ELF-1 (cell line): ENCODE measurements around the gene PRR11.

Source experiments
- DNase-seq: peaks from one replicate; pipeline ENCODE4 v3.0.0-alpha.2; 2016; ENCODE audit warnings: low read depth, low spot score

PRR11 gene

DNA sequence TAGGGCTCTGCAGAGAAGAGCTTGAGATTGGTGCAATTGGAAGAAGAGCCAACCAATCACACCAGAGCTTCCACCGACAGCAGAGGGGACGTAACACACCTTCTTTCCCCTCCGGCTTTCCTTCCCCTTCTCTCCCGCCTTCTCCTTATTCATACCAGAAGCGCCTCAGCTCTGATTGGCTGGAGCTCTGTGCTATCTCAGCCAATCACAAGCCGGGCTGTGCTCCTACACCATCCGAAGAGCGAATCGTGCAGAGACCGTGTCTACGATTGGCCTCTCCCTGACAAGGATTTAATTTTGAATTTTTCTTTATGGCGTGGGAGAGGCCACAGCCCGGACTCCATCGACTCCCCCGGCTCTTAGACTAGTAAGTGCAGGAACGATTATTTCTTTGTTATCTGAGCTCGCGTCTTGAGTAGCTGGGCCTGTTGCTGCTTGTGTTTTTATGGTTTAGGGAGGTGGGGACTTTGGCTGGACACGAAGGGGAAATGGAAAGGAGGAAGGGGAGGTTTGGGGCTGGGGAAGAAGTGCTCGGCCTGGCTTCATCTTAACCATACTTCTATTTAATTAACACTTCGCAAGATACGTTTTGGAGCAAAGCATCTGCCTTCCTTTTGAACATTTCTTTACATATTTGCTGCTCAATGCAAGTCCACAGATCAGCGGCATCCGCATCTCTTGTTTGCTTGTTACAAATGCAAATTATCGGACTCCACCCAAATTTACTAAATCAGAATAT, at the start of gene PRR11:
Gene PRR11 (plus strand): TSS at position 308 of the 739 bp plus-strand sequence. CDS start 14,007 bp downstream, outside the sequence.
- DNase-seq, result peak; percentile 100

DNA sequence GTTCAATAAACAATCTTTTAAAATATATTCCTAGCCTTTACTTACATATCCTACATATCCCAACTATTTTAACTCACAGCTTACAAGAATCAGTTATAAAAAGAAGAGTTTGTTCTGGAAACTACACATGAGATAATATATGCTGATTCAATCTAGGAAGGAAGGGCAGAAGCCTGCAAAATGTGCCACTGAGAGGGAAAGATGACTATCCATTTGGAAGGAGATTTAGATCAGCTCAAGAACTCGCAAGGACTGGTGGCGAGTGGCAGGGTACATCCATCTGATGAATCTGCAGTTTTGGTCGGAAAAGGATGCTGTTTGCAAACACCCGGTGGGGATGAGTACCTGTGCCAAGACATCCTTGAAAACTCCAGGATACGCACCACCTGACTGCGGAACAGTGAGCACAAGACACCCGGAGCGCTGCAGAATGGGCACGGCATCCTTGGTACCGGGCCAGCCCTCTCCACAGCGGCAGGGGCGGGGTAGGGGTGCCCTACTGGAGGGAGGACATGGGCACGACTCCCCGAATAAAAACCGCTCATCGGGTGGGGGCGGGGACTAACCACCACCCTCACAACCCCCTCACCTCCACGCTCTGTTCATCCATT, 49.6 kb upstream of the PRR11 start:
- no peak for DNase-seq

DNA sequence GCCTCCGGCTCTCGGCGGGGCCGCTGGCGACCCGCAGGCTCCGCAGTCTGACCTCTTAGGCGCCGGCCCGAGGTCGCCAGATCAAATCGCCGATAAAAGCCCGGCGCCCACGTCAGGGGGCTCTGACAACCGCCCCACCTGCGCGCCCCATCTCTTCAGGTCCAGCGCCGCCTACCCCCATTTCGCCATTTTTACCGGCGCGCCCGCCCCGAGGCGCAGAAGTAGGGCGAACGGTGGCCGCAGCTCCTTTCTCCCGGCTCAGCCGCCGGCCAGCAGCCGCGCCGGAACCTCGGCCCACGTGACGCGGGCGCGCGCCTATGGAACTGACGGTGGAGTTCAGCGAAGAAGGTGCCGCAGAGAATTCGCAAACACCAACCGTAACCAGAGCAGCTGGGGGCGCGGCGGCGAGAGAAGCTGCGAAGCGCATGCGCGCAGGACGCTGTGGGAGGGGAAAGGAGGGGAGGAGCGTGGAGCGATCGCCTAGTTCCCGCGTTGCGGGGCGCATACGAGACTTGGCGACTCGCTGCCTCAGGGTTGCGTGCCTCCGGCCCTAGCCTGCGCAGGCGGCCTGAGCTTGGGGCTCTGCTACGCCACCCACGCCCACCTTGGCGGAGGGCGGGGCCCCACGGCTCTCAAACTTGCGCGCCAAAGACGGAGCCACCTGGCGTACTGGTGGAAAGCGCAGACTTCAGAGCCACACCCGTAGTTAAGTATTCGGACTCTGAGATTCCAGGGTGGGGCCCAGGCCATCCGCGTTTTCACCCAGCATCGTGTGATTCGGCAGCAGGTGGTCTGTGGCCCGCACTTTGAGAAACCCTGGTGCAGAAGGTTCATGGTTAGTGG, 48.9 kb upstream of the PRR11 start, which contains the start of gene TRIM37:
Gene TRIM37 (minus strand): TSS at position 418 of the 843 bp plus-strand sequence. CDS start 419 bp downstream, outside the sequence.
- peak; percentile 100 for DNase-seq

DNA sequence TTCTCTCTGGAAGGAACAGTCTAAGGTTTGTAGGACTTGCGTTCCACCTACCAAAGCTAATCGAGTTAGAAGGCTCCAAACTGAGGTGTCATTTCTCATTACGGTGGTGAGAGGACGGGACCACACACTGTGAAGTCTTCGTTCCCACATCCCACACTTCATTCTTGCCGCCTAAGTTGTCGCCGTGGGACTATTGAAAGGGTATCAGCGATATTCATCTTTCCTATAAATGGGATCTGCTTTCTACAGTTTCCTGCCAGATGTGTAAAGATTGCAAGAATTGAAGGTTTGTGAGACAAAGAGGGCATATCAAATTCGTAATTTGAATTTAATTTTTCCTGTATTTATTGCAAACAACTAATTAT, 48.3 kb upstream of the PRR11 start:
- no peak for DNase-seq

DNA sequence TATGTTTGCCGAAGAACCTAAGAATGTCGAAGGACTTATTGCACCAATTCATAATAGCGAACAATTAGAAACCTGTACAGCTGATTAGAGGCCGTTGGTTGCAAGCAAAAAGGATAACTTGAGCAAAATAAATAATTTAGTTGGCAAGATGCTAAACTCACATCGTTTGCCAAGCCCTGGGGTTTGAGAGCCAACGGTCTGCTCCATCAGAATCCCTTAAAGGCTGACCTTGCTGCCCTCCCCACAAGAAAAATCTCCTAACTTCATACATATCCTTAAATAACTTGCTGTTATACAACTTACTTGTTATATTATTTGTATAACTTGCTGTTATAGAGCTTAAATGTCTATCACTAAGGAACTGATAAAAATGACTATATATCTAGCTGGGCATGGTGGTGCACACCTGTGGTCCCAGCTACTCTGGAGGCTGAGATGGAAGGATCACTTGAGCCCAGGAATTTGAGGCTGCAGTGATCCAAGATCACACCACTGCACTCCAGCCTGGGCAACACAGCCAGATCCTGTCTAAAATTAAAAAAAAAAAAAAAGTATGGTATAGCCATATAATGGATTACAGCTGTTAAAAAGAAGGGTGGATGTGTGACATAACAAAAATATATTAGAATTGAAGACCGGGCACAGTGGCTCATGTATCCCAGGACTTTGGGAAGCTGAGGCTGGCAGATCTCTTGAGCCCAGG, 47.0 kb upstream of the PRR11 start:
- no peak for DNase-seq

DNA sequence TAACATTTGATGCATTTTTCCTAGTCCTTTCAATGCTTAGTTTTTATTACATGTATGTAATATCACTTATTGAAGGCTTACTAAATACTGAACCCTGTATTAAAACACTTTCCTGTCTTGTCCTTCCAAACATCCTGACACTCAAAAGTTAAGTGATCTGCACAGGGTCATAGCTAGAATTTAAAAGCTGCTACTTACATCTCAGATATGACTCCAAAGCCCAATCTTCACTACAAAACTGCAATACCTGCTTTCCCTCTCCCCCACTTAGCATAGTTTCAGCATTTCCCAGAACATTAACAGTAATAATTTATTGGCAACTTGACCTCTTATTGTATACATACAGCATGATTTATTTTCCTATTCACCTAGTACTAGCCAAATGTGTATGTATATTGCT, 44.6 kb upstream of the PRR11 start:
- DNase-seq, result no peak

DNA sequence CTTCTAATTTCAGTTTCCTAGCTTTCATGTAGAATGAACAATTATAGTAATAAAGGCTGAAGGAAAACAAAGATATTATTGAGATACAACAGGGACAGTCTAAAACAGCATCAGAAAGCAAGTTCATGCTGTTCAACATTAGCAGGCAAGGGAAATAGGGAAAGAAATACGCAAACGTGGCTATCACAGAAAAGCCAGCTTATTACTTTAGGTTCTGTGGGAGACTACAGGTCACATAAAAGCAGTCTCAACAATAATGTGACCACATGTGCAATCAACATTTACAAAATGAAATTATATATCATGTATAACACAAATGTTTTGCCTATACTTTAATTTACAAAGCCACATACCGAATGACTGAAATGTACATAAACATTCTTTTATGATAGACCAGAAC, 44.0 kb upstream of the PRR11 start:
- DNase-seq, result no peak

DNA sequence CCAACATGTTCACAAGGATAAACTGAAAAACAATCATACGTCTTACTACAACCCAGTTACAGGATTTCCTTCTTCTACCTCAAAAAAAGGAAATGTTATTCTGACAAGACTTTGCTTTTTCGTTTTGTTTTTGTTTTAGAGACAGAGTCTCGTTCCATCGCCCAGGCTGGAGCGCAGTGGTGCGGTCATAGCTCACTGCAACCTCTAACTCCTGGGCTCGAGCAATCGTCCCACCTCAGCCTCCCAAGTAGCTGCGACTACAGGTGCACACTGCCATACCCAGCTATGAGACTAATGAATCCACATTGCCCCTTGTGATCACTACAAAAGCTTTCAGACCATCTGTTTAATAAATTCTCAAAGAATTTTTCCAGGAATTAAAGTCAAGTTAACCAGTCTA, 40.1 kb upstream of the PRR11 start:
- DNase-seq, result no peak

DNA sequence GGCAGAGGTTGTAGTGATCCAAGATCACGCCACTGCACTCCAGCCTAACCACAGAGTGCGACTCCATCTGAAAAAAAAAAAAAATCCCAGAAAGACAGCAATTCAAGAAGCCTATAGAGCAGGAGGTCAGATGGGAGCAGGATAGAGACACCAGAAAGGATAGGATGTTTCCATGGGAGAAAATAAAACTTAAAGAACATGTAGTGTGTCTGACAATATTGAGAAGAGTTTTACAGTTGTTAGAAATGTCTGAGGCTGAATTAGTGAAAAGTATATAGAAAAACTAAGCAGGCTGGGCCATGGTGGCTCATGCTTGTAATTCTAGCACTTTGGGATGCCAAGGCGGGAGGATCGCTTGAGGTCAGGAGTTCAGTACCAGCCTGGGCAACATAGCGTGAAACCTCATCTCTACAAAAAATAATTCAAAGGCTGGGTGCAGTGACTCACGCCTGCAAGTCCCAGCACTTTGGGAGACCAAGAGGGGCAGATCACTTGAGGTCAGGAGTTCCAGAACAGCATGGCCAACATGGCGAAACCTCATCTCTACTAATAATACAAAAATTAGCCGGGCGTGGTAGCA, 33.6 kb upstream of the PRR11 start:
- no peak for DNase-seq

DNA sequence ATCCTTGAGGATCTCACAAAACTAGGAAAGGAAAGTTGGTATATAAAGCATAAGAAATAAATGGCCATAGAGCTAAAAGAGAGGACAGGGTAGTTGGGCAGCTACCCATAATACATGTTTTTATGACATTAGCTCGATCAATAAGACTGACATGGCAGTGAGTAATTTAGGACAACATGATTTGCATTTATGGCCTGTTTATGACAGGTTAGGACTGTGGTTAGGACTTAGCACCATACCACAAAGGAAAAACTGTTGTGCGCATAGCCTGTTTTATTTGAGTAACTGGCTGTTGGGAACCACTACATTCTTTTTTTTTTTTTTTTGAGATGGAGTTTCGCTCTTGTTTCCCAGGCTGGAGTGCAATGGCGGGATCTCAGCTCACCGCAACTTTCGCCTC, 30.9 kb upstream of the PRR11 start:
- no peak for DNase-seq

DNA sequence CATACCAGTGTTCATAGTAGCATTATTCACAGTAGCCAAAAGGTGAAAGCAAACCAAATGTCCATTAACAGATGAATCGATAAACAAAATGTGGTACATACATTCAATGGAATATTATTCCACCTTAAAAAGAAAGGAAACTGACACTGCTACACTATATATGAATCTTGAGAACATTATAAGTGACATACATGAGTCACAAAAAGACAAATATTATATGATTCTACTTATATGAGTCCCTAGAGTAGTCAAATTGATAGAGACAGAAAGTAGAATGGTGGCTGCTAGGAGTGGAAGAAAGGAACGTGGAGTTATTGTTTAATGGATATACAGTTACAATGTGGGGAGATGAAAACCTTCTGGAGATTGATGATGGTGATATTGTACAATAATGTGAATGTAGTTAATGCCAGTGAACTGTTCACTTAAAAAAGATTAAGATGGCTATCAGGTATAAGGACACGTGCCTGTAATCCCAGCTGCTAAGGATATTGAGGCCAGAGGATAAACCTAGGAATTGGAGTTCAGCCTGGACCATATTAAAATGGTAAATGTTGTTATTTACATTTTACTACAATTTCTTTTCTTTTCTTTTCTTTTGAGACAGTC, 28.6 kb upstream of the PRR11 start:
- no peak for DNase-seq

DNA sequence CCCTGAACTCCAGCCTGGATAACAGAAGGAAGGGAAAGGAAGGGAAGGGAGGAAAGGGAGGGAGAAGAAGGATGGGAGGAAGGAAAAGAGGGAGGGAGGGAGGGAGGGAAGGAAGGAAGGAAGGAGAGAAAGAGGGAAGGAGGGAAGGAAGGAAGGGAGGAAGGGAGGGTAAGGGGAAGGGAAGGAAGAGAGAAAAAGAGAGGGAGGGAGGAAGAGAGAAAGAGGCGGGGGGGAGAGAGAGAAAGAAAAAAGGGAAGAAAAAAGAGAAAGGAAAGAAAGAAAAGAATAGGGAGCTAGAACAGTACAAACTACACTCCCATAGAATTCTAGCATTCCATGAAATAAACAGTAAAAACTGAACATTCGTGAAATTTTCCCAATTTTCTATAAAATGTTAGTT, 25.7 kb upstream of the PRR11 start:
- DNase-seq, result no peak

DNA sequence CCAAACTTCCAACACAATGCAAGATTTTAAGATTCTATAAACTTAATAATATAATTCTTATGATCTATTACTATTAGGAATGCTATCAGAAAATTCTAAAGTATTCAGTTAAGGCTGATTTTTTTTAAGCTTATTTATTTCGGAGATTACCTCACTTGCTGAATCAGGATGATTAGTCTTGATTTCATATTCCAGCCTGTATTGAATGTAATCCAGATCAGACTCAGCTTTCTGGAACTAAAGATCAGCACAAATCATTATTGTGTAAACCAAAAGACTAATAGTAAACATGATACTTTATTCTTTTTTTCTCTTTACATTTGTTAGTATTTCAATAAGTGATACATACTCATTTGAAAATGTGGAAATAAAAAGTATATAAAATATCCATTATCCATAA, 24.4 kb upstream of the PRR11 start:
- DNase-seq, result no peak

DNA sequence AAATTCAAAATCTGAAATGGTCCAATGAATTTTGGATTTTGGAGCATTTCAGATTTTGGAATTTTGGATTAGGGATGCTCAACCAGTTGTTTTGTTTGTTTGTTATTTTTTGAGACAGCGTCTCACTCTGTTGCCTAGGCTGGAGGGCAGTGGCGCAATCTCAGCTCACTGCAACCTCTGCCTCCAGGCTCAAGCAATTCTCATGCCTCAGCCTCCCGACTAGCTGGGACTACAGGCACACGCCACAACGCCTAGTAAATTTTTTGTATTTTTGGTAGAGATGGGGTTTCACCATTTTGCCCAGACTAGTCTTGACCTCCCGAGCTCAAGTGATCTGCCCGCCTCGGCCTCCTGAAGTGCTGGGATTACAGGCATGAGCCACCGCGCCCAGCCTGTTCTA, 17.2 kb upstream of the PRR11 start:
- peak; percentile 27 for DNase-seq

DNA sequence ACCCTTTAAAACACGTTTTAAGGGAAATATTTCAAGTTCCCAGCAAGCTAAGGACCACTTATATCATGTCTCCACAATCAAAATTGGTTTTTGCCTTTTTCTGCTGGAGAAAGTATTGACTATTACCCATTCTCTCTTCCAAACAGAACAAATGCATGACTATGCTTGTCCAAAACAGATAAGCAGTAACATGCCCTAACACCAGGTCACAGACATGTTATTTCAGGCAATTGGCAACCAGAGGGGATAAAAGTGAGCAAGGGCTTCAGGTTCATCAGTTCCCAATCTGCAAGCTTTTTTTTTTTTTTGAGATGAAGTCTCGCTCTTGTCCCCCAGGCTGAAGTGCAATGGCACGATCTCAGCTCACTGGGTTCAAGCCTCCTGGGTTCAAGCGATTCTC, 15.6 kb upstream of the PRR11 start:
- DNase-seq, result no peak

DNA sequence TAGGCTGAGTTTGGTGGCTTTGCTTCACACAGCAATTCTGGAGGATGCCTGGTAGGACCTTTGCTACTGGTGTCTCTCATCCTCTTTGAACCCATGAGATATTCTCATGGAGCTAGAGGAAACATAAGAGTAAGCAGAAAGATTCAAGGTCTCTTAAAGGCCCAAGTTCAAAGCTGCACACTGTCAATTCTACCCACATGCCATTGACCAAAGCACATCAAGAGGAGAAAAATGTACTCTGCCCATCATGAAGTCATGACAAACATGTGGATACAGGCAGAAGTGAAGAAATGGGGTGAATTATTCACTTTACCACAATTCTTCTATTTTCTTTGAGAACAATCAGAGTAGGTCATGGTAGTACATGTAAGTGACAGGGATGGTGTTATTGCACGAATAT, 13.7 kb upstream of the PRR11 start:
- DNase-seq, result no peak

DNA sequence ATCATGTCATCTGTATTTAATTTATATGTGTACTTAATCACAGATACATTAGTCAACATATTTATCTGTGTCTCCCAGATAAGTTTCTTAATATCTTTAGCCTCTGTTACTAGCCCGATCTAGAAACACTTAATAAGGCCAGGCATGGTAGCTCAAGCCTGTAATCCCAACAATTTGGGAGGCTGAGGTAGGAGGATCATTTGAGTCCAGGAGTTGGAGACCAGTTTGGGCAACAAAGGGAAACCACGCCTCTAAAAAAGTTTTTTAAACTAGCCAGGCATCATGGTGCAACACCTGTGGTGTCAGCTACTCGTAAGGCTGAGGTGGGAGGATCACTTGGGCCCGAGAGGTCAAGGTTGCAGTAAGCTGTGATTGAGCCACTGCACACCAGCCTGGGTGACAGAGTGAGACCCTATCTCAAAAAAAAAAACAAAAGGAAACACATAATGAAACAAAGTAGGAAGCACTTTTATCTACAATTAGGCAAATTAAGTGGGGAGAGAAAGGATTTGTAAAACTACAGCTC, 9.9 kb upstream of the PRR11 start:
- no peak for DNase-seq

DNA sequence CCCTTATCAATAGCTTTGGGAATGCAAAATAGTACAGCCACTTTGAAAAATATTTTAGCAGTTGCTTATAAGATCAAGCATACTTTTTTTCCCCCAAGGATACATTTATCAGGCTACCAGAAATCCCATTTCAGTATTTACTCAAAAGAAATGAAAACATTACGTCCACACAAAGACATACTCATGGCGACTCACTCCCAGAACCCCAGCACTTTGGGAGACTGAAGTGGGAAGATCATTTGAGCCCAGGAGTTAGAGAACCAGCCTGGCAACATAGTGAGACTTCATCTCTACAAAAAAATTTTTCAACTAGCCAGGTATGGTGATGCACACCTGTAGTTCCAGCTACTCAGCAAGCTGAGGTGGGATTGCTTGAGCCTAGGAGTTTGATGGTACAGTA, 6.5 kb upstream of the PRR11 start:
- no peak for DNase-seq

DNA sequence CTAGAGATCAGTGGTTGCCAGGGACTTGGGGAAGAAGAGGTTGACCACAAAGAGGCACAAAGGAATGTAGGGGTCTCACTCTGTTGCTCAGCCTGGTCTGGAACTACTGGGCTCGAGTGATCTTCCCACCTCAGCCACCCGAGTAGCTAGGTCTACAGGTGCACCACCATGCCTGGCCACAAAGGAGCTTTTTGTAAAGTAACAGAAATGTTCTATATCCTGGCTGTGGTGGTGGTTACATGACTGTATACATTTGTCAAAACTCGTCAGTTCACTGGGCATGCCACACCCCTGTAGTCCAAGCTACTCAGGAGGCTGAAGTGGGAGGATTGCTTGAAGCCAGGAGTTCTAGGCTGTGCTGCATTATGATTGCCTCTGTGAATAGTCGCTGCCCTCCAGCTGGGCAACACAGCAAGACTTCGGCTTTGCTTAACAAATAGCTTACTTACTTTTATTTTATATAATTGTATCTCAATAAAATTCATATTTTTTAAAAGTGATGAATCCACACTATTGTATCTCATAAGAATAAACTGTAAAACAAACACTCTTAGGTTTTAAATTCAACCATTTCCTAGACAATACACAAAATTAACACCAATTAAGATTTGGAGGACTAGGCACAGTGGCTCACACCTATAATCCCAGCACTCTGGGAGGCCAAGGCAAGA, 5.6 kb upstream of the PRR11 start:
- no peak for DNase-seq

DNA sequence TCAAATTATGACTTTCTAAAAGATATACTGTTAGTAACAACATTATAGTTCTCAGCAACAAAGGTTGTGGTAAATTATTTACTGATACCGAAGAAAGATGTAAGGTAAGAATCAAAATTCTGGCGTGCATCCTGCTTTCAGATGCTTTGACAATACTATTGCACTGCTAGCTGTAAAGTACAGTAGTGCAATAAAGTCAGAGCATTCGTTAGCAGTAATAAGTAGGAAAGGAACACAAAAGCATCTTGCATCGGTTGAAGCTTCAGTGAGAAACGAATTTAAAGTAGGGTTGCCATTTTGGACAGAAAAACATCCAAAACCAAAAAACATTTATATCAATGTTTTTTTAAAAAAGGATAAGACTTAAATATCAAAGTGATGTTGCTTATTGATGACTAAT, 4.5 kb upstream of the PRR11 start:
- no peak for DNase-seq
